ENCODE measurements around the gene PRORP.
A peak's percentile ranks its signal among the peaks of the same experiment; 100 is the strongest.
"Not testable (repeated sequence)": the region's sequence is repeated elsewhere in the genome, so short reads cannot be mapped to it uniquely, and the experiment has no call there.

PRORP gene
- 10.0 to 26.2 (median 21.6) reads per million in 3 experiments for total RNA-seq

- peak; percentile 94 for DNase-seq
These were observed at the start of gene PRORP, which contains the start of gene PPP2R3C for GRCh38 chr14:35121887-35122695. TSS of gene PRORP (plus strand) at chr14:35122552. CDS start at chr14:35123246, 694 bp downstream. TSS of gene PPP2R3C (minus strand) at chr14:35121990. CDS start at chr14:35121959, 31 bp downstream.

GRCh38 chr14:35073486-35073885 is 48.9 kb upstream of the PRORP start:
- no peak for DNase-seq

DNA sequence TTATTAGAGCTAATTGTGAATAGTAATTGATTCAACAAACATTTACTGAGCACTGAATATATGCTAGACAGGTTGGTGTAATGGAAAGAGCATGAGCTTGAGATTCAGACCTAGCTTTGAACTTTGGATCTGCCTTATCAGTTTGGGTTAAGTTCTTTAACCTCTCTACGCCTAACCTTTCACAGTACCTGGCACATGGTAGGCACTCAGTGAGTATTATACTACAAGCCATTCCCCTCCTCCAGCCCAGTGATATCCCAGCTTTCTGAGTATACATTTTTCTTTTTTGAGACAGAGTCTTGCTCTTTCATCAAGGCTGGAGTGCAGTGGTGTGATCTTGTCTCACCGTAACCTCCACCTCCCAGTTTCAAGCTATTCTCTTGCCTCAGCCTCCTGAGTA is 44.3 kb upstream of the PRORP start:
- no peak for DNase-seq

- no peak for DNase-seq
These were observed 42.6 kb upstream of the PRORP start for GRCh38 chr14:35079742-35080141.

GRCh38 chr14:35083530-35084150 is 38.7 kb upstream of the PRORP start:
- DNase-seq = no peak

GRCh38 chr14:35085441-35085840 is 36.9 kb upstream of the PRORP start:
- DNase-seq = no peak

DNA sequence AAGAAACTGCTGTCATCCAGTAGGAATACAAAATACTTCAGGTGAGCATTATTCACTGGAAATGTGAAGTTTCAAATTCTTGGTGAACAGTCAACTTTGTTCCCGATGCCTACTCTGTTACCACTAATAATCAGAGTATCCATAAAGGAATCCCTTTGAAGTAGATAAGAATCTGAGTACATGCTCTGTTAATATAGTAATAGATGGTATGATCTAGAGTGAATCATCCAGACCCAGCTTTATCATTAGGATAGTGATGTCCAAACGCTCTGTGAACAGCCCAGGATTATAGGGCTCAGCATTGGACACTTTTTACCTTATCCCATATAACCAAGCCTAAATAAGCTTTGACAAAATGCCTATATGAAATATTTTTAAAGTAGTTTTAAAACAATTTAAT is 33.8 kb upstream of the PRORP start:
- no peak for DNase-seq

- not testable (repeated sequence) for DNase-seq
These were observed 27.7 kb upstream of the PRORP start for GRCh38 chr14:35094645-35095044.

DNA sequence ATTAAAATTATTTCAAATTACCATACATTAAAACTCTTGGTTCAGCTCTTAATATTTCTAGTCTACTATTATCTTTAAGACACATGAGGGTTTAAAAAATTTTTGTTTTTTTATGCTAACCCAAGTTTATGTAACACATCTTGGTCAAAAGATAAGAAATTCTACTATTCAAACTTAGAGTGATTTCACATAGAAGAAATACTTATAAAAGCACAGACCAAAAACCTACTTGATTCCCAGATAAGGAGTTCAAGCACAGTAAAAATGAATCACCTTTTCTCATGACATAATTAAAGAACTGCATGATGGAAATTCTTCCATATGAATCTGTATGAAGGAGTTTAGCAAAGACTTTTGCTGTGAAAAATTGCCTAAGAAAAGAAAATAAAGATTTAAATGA is 14.5 kb upstream of the PRORP start:
- no peak for DNase-seq

DNA sequence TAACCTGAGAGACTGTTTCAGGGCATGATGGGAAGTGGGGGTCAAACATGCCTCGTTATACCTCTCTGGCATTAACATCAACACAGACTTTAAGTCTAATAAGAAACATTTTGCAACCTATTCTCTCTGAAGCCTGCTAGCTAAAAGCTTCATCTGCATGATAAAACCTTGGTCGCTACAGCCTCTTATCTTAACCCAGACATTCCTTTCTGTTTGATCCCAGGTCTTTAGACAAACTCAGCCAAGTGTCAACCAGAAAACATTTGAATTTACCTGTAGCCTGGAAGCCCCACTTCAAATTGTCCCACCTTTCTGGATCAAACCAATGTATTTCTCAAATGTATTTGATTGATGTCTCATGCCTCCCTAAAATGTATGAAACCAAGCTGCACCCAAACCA is 9.7 kb upstream of the PRORP start:
- no peak for DNase-seq

DNA sequence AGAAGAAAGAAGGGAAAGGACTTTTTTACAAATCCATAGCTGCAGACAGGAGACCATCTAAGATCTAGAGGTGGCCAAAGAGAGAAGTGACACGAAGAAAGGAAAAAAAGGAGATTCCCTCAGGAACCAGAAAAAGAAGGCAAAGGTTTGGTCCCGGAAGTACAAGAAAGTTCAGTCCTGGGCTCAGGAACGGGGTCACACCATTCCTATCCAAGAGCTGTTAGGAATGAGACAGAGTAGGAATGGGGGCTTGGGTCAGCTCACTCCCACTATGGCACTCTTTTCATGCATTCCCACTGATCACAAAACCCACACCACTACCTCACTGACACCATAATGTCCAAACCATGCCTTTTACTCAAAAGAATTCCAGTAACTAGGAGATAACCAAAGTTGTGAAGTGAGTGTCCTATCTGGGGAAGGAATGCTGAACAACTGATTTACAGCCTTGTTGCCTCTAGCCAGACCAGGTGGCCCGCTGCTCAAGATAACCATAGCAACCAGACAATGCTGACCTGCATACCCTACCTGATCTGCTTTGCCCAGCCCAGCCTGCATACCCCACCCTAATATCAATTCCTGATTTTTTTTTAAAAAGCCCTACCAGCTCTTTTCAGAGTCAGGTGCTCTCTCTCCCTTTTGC is 8.9 kb upstream of the PRORP start:
- no peak for DNase-seq

DNA sequence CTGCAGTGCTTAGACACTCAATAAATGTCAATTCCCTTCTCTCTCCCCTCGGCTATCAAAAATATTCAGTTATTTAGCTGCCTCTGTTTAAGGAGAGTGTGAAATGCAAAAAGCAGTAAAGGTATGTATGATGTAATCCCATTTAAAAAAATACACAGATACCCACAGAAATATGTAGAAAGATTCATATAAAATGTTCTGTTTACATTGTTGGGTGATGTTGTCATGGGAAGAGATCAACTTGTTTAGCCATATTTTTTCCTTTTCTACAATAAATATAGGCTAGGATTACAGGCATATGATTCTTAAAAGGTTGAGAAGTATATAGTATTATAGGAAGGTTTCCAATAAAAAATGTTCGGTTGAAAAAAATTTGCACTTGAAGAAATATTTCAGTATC is 8.3 kb upstream of the PRORP start:
- DNase-seq = no peak

GRCh38 chr14:35116242-35116641 is 6.1 kb upstream of the PRORP start:
- no peak for DNase-seq

DNA sequence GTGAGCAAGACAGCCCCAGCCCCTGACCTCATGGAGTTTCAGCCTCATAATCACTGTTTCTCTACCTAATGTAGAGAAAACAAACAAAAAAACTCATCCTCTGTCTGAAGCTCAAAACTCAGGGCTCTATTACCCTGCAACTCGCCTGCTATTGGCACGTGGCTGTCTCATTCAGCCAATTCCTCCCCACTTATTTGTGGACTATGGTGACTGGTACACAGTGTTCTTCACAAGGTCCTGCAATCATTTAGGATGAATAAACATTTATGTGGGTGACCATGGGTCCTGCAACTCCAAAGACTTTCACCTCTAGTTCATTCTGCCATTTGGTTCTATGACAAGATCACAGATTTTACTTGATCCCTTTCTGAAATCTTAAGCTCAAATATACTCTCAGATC is 5.2 kb upstream of the PRORP start:
- no peak for DNase-seq

DNA sequence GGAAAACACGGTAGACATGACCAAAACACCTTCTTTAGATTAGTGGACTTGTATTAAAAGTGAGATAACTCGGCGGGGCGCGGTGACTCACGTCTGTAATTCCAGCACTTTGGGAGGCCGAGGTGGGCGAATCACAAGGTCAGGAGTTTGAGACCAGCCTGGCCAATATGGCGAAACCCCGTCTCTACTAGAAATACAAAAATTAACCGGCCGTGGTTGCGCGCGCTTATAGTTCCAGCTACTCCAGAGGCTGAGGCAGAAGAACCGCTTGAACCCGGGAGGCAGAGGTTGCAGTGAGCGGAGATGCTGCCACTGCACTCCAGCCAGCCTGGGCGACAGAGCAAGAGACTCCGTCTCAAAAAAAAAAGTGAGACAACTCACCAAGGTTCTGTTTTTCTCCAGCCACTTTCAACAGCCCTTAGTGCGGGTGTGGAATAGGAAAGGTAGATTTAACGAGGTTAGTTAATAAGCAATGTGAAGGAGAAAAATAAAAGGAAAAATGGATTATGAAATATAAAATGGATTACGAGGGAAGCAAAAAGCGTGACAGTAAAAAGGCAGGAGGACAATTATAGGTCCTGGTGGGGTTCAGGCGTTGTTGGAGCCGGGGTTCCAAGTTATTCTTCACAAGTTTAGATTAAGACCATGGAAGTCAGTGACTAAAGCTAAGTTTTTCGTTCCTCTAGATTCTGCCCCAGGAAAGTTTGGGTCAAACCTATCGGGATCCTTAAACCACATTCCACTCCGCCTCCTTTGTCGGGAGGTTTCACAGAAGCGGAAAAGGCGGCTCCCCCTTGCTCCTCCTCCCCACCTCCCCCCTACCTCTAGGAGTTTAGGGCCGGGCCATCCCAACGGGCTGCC is 1.1 kb upstream of the PRORP start:
- no peak for DNase-seq

DNA sequence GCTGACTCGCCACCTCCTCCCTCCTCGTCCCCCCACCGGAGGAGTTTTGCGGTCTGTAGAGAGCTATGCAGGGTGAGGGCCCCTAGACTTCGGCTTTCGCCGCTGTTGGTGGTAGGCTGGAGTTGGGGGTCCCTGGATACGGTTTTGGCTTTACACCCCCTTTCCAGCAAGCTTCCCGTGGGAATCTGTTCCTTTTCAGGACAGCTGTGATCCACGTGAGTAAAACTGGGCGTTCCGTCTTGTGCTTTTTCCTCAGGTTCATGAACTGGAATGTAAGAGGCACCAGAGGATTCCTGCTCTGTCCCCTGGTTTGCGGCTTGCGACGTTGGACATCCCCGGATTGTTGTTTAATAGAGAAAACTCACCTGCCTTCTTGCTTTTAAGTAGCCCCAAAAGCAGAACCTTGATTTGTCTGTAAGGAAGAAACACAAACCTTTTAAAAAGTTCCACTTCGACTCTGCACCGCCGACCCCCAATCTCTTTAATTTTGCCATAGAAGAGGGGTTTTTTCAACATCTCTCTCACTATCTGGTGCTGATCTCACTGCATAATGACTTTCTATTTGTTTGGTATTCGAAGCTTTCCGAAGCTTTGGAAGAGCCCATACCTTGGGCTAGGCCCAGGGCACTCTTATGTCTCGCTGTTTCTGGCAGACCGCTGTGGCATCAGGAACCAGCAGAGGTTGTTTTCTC is 490 bp downstream of the PRORP start:
- no peak for DNase-seq

GRCh38 chr14:35123388-35123703 is 994 bp downstream of the PRORP start:
- no peak for DNase-seq

DNA sequence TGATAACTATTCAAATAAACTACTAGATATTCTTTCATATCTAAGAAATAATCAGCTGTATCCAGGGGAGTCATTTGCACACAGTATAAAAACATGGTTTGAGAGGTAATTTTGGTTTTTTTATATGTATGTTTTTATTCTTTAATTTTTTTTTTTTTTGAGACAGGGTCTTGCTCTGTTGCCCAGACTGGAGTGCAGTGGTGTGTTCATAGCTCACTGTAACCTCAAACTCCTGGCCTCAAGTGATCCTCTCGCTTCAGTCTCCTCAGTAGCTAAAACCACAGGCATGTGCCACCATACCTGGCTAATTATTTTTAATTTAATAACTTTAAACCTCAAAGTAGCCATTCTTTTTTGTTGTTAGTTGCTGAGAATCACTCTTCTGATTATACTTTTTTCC is 1.8 kb downstream of the PRORP start:
- DNase-seq = no peak

GRCh38 chr14:35133542-35134328 is 11.4 kb downstream of the PRORP start:
- DNase-seq = no peak

GRCh38 chr14:35134329-35135123 is 12.2 kb downstream of the PRORP start:
- DNase-seq = no peak

GRCh38 chr14:35138585-35138984 is 16.2 kb downstream of the PRORP start:
- no peak for DNase-seq

Data from central memory CD4-positive, alpha-beta T cell (primary cell).